ENCODE data around the gene PPFIBP2.

PPFIBP2 gene

DNA sequence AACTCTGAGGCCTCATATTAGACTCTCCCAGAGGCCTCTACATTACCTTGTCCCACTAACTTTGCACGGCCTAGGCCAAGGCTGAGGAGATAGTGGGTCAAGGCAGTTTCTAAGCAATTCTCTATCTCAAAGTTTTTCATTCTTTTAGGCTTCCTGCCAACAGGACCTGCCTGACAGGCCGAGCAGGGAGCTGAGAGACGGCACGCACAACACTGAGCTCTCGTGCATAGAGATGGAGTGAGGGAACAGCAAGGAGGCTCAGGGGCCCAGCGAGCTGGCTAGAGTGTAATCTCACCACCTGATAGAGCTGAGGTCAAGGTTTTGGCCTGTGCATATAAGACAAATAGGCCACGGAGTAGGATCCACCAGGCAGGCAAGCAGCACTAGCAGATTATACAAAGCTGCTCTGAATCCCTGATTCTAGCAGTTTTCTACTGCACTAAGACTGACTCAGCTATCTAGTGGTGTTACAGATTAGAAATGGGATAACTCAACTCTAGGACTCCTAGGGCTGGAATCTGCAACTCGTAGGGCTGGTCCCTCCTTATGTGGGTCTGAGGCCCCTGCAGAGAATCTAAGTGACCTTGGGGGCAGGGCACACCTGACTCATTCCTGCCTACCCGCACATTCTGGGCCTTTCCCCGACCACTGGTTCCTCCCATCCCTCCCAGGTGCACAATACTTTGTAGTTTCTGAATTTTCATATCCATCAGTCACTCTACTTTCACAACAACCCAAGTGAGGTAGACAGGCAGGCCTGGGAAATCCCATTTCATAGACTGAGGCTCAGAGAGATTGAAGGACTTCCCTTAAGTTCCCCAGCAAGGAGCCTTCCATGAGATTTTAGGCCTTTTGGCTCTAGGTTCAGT lies 157.8 kb downstream of the PPFIBP2 start:
- DNase-seq: no peak

DNA sequence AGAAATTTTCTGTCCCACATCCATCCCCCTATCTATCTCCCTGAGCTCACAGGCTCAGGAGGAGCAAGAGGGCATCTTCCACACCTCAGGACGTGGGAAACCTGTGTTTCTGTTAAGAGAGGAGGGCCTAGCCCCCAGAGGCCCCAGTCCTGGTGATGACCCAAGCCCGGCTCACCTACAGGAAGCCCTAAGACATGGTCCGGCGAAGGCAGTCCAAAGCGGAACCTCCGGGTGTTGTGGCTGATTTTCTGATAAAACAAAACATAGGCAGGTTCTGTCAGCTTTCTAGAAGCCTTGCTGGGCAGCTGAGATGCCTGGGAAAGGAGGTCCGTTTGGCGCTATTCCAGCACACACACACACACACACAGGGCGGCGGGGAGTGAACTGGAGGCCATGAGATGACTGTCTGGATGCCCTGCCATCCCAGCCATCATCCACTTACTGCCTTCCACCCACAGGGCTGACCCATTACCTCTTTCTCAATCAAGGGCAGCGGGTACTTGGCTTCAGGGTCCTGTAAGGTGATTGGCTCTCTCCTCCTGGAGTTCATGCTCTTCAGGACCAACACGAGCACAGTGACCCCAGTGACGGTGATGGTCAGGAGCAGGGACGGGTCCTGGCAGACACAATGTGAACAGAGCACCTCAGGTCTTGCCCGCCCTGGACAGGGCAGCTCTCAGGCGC lies 158.6 kb downstream of the PPFIBP2 start:
- DNase-seq: no peak

DNA sequence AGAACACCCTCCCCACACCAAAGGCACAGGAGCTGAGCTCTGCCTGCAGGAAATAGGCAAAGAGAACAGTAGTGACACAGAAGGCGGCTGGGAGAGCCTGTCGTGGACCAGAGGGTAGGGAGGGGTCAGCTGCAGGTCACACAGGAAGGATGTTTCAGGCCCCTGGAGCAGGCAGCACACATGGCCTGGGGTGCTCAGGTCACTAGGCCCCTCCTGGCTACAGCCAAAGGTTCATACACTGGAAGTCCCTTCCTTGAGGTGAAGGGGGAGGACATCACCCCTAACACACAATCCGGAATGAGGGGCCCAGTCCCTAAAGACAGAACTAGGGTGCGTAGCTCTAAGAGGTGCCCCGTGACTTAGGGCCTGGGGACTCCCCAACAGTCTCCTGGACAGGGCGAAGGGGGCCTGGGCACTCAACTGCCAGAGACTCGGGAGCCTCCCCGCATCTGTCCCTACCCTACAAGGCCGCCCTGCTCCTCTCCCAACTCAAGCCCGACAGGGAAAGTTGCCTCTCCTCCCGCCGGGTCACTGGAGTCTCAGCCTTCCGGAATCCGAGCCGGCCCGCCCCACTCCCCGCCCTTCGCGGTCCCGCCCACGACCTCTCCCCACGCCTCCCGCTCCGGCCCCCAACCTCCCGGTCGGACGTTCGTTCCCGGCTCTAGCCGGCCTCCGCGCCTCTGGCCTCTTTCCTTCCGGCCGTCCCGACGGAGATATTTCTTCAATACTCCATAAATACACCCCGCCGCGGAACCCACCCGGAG lies 159.3 kb downstream of the PPFIBP2 start, which contains the start of gene CYB5R2:
Gene CYB5R2 (minus strand): TSS at position 541 of the 764 bp plus-strand sequence. CDS start 675 bp downstream, outside the sequence.
- DNase-seq: no peak

DNA sequence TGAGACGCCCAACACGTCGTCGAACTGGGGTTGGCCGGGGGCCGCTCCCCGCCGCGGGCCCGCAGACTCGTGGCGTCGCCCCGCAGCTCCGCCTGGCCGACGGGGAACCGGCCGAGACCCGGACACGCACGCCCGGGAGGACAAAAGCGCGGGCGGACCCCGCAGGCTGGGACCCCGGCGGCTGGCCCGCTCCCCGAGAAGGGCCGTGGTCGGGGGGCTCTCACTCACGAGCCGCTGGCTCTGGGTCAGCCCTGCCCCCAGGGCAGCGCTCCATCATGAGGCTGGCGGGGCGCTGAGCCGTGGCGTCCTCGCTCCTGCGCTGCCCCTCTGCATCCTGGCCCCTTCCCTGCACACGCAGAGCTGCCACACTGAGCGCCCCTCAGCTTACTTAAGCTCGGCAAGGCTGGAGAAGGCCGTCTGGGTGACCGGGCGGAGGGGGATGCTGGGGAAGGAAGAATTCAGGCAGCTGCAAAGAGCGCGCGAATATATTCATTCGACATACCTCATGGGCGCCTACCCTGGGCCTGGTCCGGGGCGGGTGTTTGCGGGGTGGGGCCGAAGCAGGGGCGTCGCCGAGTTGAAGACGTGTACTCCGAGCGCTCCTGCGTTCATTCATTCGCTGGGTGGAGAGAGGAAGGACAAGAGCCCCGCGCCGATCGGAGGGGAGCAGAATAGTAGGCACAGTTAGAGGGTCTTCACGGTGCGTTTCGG lies 160.1 kb downstream of the PPFIBP2 start:
- peak; percentile 39 for DNase-seq

DNA sequence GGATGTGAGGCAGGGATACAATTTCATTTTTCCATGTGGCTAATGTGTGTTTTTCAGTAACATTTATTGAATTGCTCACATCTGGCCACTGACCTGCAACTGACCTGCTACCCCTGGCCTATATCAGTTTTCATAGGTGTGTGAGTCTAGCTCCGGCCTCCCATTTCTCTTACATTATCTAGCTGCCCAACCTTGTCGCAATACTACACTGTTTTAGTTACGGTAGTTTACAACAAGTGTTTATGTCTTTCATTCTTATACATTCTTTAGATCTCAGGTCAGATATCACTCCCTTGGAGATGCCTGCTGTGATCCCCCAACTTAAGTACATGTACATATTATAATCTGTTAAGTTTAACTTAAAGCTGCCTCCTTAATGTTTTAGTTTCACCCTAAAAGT lies 161.8 kb downstream of the PPFIBP2 start:
- DNase-seq: no peak

DNA sequence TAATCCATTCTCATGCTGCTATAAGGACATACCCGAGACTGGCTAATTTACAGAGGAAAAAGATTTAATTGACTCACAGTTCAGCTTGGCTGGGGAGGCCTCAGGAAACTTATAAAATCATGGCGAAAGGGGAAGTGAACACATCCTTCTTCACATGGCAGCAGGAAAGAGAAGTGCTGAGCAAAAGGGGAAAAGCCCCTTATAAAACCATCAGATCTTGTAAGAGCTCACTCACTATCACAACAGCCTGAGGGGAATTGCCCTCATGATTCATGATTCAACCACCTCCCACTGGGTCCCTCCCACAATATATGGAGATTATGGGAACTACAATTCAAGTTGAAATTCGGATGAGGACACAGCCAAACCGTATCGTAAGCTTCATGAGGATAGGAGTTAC lies 163.3 kb downstream of the PPFIBP2 start:
- DNase-seq: no peak

DNA sequence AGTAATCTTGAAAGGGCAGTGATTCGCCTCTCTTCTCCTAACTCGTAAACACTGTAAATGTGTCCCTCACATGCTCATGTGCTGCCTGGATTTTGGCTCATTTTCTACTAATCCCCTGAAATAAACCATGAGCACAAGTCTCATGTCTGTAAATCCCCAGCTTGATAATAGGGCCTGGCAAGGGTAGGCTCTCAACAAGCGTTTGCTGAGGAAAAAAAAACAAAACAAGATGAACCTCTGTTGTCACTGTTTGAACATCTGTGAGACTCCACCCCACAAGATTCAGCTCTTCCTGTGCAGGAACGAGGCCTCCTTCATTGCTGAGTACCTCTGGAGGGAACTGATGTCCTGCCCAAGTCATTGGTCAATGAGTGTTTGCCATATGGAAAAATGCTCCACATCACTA lies 164.0 kb downstream of the PPFIBP2 start:
- DNase-seq: peak; percentile 64

DNA sequence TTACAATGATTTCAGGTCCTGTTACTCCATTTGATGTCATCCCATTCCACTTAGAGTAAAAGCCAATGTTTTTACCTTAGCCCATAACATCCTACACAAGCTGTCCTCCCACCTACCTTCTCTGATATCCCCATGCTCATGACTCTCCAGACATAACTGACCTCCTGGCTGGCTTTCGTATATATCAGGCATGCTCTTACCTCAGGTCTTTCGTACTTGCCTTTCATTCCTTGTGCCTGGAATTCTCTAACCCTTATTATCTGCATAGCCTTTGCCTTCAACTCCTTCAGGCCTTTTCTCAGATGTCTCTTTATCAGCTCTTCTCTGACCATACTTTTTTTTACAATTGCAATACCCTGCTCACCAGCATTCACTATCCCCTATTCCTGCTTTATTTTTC lies 169.8 kb downstream of the PPFIBP2 start:
- DNase-seq: no peak

DNA sequence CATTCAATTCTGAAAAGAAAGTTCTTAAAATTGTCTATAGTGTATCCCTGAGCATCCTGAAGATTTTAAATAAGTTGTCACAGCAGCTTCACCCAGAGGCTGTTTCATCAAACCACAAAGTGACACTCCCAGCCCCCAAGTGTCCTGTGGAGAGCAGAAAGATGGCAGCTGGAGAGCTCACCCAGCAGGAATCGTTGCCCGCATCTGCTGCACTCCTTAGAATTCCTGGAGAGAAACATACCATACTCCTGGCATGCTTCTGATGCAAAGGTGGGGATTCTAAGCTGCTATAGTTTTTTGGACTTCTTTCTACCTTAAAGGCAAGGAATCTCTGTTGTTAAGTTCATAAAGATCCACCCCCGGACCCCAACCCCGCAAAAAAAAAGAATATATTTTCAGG lies 173.0 kb downstream of the PPFIBP2 start:
- no peak for DNase-seq

DNA sequence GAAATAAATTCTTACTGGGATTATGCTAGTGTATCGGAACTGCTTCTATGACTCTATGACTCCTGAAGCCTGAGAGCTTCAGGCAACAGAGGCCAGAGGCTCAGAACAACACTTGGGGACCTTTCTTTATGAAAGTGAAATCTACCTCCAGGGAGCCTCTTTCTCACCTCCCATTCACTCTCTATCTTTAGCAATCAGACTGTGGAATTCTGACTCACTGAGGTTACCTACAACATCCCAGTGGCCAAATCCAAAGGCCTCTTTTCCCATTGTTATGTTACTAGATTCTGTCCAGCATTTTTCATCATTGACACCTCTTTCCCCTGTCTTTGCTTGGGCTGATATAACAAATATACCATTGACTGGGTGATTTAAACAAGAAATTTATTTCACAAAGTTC lies 173.6 kb downstream of the PPFIBP2 start:
- DNase-seq: no peak

DNA sequence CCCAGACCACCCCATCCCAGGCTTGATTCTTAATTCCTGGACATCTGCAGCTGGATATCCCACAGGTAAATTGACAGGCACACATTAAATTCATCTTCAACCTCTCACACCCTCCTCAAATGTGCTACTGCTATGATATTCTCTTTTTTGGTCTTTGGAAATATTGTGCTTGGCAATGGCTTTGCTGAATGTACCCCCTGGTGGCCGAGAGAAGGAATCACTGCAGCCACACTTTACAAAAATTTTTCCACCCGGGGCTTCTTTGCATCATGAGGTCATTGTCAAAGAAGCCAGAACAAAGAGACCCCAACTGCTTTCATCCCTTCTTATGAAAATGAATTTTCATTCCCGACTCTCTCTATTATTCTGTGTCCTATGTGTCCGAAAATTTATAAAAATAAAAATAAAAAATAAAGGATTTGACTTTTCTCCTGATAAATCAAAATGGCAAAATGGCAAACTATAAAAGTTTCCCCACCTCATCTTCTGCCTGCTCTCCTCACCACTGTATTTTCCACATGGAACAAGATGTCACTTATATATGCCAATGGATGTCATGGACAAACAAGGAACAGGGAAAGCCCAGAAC lies 174.5 kb downstream of the PPFIBP2 start:
- DNase-seq: peak; percentile 30

DNA sequence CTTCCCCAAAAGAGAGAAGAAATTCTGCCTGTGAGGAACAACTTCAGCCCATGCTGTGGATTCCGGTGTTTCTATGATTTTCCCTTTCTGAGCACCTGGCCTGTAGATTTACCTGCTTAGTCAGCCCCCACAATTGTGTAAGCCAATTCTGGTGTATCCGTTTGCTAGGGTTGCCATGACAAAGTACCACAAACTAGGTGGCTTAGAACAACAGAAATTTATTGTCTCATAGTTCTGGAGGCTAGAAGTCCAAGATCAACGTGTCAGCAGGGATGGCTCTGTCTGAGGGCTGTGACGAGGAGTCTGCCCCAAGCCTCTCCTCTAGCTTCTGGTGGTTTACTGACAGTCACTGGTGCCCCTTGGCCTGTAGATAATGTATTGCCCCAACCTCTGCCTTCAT lies 175.4 kb downstream of the PPFIBP2 start:
- DNase-seq: no peak

DNA sequence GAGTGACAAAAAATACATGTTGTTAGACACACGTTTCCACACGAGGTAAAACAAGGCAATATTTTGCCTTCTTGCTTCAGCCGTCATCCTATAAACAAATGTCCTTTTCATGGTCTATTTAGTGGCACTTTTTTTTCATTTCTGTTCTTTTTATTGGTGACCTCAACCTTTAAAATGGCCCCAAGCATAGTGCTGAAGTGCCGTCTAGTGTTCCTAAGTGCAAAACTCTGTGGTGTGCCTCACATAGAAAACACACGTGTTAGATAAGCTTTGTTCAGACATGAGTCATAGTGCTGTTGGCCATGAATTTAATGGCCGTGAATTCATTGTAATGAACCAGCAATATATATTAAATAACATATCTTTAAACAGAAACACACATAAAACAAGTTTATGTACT lies 176.8 kb downstream of the PPFIBP2 start:
- DNase-seq: no peak

DNA sequence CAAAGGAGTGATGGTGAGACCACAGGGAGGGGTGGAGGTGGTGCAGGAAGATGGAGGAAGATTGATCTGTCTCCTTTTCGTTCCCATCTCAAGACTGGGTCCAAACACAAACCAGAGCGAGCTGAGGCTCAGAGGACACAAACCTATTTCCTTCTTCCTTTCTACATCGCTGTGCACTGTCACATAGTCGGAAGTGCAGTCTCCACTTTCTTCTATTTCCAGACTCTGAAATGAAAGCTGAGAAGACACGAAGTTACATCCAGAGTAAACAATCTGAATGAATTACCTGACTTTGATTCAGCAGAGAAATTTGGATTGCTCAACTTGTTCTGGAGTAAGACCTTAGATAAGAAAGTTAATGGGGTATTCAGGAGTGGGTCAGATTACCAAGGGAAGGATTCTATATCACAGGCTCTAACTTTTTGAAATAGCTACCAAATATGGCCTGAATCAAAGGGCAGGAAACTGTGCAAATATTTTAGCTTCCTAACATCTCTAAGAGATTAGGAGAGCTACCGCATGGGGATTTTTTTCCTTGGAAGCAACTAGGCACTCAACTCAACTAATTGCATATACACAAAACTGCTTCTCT lies 178.1 kb downstream of the PPFIBP2 start:
- no peak for DNase-seq

DNA sequence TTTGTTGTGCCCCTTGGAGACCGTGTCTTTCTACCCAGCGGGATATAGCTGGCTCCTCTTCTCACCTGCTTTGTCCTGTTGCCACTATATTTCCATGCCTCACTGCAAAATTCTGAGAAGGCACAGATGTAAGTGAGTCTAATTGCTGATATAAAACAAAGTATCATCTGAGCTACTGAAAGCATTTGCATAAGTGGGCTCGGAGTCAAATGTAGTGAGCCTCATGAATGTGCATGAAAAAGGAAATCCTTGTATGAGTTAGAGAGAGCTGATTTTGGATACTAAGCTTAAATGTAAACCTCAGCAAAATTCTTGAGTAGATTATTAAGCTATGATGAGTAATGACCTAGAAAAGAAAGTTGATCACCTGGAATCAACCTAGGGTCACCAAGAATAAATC lies 178.6 kb downstream of the PPFIBP2 start:
- DNase-seq: no peak

DNA sequence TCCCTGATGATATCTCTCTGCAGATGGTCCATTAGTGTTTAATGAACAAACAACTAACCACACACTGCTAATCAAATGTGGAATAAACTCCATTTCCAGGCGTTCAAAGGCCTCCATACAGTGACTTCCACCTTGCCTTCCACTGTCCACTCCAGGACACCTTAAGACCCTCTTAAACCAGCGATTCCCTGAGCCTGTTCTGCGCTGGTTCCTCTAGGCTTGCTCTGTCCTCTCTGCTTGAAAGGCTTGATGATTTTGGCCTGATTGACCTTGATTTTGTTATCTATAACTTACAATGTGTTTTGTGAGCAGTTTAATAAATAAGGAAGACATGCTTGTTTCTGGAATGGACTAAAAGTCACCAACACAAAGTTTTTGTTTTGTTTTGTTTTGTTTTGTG lies 180.4 kb downstream of the PPFIBP2 start:
- DNase-seq: no peak

DNA sequence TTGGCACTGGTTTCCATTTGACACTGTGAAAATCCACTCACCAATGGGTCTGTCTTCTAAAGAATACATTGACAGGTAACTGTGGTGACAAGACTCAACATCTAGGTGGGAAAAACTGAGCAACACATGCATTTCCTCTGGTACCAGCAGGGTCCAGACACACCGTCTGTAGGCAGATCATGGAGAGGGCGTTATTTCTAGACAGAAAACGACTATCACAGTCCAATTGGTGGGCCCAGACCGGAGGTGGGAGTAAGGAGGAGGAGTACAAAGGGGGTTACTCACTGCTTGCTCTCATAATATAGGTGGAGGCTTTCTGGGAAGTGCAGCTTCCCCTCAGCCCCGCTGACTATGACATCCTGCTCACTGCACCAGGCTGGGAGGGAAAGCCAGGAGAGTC lies 182.6 kb downstream of the PPFIBP2 start:
- no peak for DNase-seq

Measured in NCI-H82 (cell line).